Liver (tissue), 9 donors: ENCODE data around the gene TAAR8. TPM values are rescaled to one million over a fixed set of nuclear protein-coding genes. Genes with fewer than 3 reads are reported as not detected.

Source experiments
- DNase-seq: peaks from one replicate; pipeline ENCODE4 v3.0.0-alpha.2; 2017; ENCODE audit warnings: low spot score
- H3K27ac ChIP-seq, 2 donors: one replicate each; pipeline ENCODE4 v1.7.0; 2013; ENCODE audit warnings: inconsistent platforms in 2 of 2, low read length in 2 of 2, control low read depth in 1 of 2, low read depth in 1 of 2, mild to moderate bottlenecking in 1 of 2
- H3K27me3 ChIP-seq, 4 donors: one replicate each; pipeline versions ENCODE4 v1.6.1 to v1.7.0; 2013; ENCODE audit warnings: low read length in 3 of 4, inconsistent platforms in 1 of 4, mild to moderate bottlenecking in 1 of 4, moderate library complexity in 1 of 4; ENCODE audit not compliant: control insufficient read depth in 4 of 4, insufficient read depth in 4 of 4
- H3K36me3 ChIP-seq, 4 donors: one replicate each; pipeline versions ENCODE4 v1.6.1 to v1.7.0; 2013; ENCODE audit warnings: low read length in 3 of 4, mild to moderate bottlenecking in 3 of 4, low read depth in 1 of 4, moderate library complexity in 1 of 4; ENCODE audit not compliant: control insufficient read depth in 4 of 4, insufficient read depth in 3 of 4
- H3K4me1 ChIP-seq, 4 donors: one replicate each; pipeline versions ENCODE4 v1.6.1 to v1.7.0; 2013; ENCODE audit warnings: low read length in 3 of 4, mild to moderate bottlenecking in 3 of 4, moderate library complexity in 1 of 4; ENCODE audit not compliant: control insufficient read depth in 4 of 4, insufficient read depth in 4 of 4
- H3K4me3 ChIP-seq, 3 donors: one replicate each; pipeline versions ENCODE4 v1.6.1 to v1.7.0; 2013; ENCODE audit warnings: low read length in 3 of 3, control low read depth in 1 of 3, low read depth in 1 of 3, mild to moderate bottlenecking in 1 of 3
- H3K9ac ChIP-seq, 2 donors: one replicate each; pipeline ENCODE4 v1.7.0; 2013; ENCODE audit warnings: low read length in 2 of 2, mild to moderate bottlenecking in 2 of 2, moderate library complexity in 2 of 2, control low read depth in 1 of 2, low read depth in 1 of 2
- H3K9me3 ChIP-seq, 4 donors: one replicate each; pipeline versions ENCODE4 v1.6.1 to v1.7.0; 2013; ENCODE audit warnings: low read length in 3 of 4; ENCODE audit not compliant: control insufficient read depth in 4 of 4
- CTCF ChIP-seq: fragments of 150-350 bp; IDR thresholded peaks from 2 replicates; pipeline ENCODE4 v1.5.1; 2017; ENCODE audit warnings: improper control_type of control experiment, low read depth, low read length; ENCODE audit not compliant: missing input control
- EGR1 ChIP-seq, 2 donors: IDR thresholded peaks; 2 replicates each; pipeline ENCODE4 v1.6.1; 2016 to 2018; ENCODE audit warnings: antibody characterized with exemption in 2 of 2, low read depth in 2 of 2
- FOXA2 ChIP-seq: IDR thresholded peaks from 2 replicates; pipeline ENCODE4 v1.6.1; 2016; ENCODE audit warnings: antibody characterized with exemption
- GABPA ChIP-seq, 2 donors: IDR thresholded peaks in 1 of 2; conservative IDR thresholded peaks in 1 of 2; 2 replicates each; pipeline ENCODE4 v1.6.1; 2016; ENCODE audit warnings: antibody characterized with exemption in 2 of 2, mild to moderate bottlenecking in 1 of 2, moderate library complexity in 1 of 2
- HNF4A ChIP-seq, 2 donors: conservative IDR thresholded peaks; 2 replicates each; pipeline ENCODE4 v1.6.1; 2016; ENCODE audit warnings: antibody characterized with exemption in 2 of 2, mild to moderate bottlenecking in 2 of 2
- JUND ChIP-seq, 2 donors: IDR thresholded peaks; 2 replicates each; pipeline ENCODE4 v1.6.1; 2016; ENCODE audit warnings: antibody characterized with exemption in 2 of 2
- MAX ChIP-seq: IDR thresholded peaks from 2 replicates; pipeline ENCODE4 v1.6.1; 2016; ENCODE audit warnings: antibody characterized with exemption
- RAD21 ChIP-seq, 2 donors: IDR thresholded peaks; 2 replicates each; pipeline ENCODE4 v1.6.1; 2016; ENCODE audit warnings: antibody characterized with exemption in 2 of 2, mild to moderate bottlenecking in 2 of 2
- REST ChIP-seq: IDR thresholded peaks from 2 replicates; pipeline ENCODE4 v1.6.1; 2016; ENCODE audit warnings: antibody characterized with exemption, mild to moderate bottlenecking
- RXRA ChIP-seq, 2 donors: IDR thresholded peaks; 2 replicates each; pipeline ENCODE4 v1.6.1; 2017 to 2018; ENCODE audit warnings: antibody characterized with exemption in 2 of 2, mild to moderate bottlenecking in 1 of 2
- SP1 ChIP-seq: IDR thresholded peaks from 2 replicates; pipeline ENCODE4 v1.6.1; 2018; ENCODE audit warnings: antibody characterized with exemption, mild to moderate bottlenecking
- TAF1 ChIP-seq: conservative IDR thresholded peaks from 2 replicates; pipeline ENCODE4 v1.6.1; 2016; ENCODE audit warnings: antibody characterized with exemption, mild to moderate bottlenecking
- YY1 ChIP-seq: IDR thresholded peaks from 2 replicates; pipeline ENCODE4 v1.6.1; 2016; ENCODE audit warnings: antibody characterized with exemption, mild to moderate bottlenecking
- WGBS: extraction: QIAGEN DNeasy Blood & Tissue Kit; methylation state at CpG from one replicate; pipeline ENCODE4 v1.1.7; 2013; 5-methylcytosine and 5-hydroxymethylcytosine counted together
- polyA plus RNA-seq, 2 donors: library from polyadenylated mRNA; stranded (reverse) in 1 of 2; unstranded in 1 of 2; fragments of 200-250 nt in 1 of 2; fragments of >200 nt in 1 of 2; fragmentation: Nextera tagmentation in 1 of 2; extraction: Ambion mirVana in 1 of 2; gene quantifications; one replicate each; pipeline versions ENCODE4 v1.2.1 to v1.2.3, GENCODE V29; 2013 to 2015
- total RNA-seq, 2 donors: library from RNA; depleted of rRNA; stranded (reverse); fragments of >200 nt; gene quantifications; one replicate each; pipeline ENCODE4 v1.2.3, GENCODE V29; 2014
- TF ChIP-seq, protein P1 (sequence below): IDR thresholded peaks from 2 replicates; pipeline ENCODE4 v1.6.1; 2016; ENCODE audit warnings: antibody characterized with exemption
- donor health status: healthy.
- donor health status: healthy.
- donor health status: healthy.
- donor health status: healthy.
- donor health status: healthy.

TAAR8 gene
- total and polyA plus RNA-seq, 4 donors = not detected

GRCh38 chr6:132524646-132525045 is 27.8 kb upstream of the TAAR8 start:
- no peaks in the 10 kb centered on the region for H3K36me3 ChIP-seq
- no peaks in the 10 kb centered on the region for H3K4me1 ChIP-seq
- WGBS = 88% methylated on average over 5 of the region's 5 CpGs
- no peaks in the 10 kb centered on the region for H3K27me3 ChIP-seq
- H3K27ac ChIP-seq = no peak overlapping the region
- H3K9me3 ChIP-seq = no peaks in the 10 kb centered on the region
- no peak overlapping the region for H3K9ac ChIP-seq
- TF ChIP-seq CTCF (no peak), TAF1 (no peak)
- no peak overlapping the region for H3K4me3 ChIP-seq
- no peak for DNase-seq

DNA sequence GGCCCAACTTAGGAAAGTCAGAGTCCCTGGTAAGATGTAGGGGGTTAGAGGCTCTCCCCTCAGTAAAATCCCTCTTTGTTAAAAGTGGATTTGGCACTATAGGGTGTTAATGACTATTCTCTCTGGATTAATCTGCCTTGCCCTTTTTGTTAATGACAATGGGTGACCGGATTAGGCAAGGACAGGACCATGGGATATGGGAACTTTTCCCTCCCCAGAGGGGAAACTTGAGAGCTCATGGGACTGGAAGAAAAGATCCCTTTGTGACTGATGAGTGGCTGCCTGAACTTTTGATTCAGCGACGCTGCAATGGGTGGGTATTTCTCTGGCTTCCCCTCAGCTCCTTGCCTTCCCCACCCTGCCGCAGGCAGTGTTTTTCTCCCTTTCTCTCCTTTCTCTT is 26.6 kb upstream of the TAAR8 start:
- Histone ChIP-seq H3K4me3 (no peak overlapping the region), H3K9ac (no peak overlapping the region), H3K9me3 (no peaks in the 10 kb centered on the region), H3K27me3 (no peaks in the 10 kb centered on the region), H3K36me3 (no peaks in the 10 kb centered on the region), H3K4me1 (peaks cover 0 to 3% (median 1%) of the 10 kb centered on the region in 4 donors), H3K27ac (no peak overlapping the region)
- no peak for DNase-seq
- TF ChIP-seq HNF4A (conservative IDR thresholded peaks at IDR 0.05) (no peak), TAF1 (no peak), SP1 (no peak), FOXA2 (no peak)
- WGBS = 93% methylated on average over 4 of the region's 4 CpGs

DNA sequence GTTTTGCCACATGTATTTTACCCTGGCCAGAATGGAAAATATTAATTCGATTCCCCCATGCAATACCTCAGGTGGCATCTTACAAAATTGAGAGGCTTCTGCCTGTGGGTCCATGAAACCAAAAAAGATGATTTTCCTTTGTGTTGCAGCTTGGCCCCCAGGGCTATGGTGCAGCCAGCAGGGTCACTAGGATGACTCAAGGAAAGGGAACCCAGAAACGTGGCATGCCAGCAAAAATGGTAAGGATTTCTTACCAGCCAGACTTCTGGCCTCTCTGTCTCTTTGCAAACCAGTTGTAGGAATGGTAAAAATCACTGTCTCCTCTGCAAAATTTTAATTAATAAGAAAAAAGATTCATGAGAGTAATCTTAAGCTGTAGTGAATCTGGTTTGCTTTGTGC is 26.0 kb upstream of the TAAR8 start:
- 79% methylated on average over 2 of the region's 2 CpGs for WGBS
- H3K4me1 ChIP-seq = peaks cover 0 to 3% (median 1%) of the 10 kb centered on the region in 4 donors
- no peaks in the 10 kb centered on the region for H3K27me3 ChIP-seq
- no peaks in the 10 kb centered on the region for H3K9me3 ChIP-seq
- H3K27ac ChIP-seq = no peak overlapping the region
- H3K36me3 ChIP-seq = no peaks in the 10 kb centered on the region
- TF ChIP-seq MAX = no peak
- no peak for TF ChIP-seq EGR1 (IDR thresholded peaks at IDR 0.05; ENCODE audit: low read depth in 2 of 2)
- no peak for TF ChIP-seq SP1
- no peak for TF ChIP-seq YY1
- TF ChIP-seq RAD21 (IDR thresholded peaks at IDR 0.05) = no peak
- TF ChIP-seq FOXA2 = no peak
- TF ChIP-seq REST = no peak
- no peak for TF ChIP-seq JUND (IDR thresholded peaks at IDR 0.05)
- TF ChIP-seq, protein P1, sequence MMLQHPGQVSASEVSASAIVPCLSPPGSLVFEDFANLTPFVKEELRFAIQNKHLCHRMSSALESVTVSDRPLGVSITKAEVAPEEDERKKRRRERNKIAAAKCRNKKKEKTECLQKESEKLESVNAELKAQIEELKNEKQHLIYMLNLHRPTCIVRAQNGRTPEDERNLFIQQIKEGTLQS = no peak
- TF ChIP-seq GABPA (IDR thresholded peaks at IDR 0.05 in 1 of 2, conservative IDR thresholded peaks at IDR 0.05 in 1 of 2) = no peak
- no peak for TF ChIP-seq HNF4A (conservative IDR thresholded peaks at IDR 0.05)
- no peak for TF ChIP-seq TAF1
- no peak for TF ChIP-seq RXRA (IDR thresholded peaks at IDR 0.05)
- no peak overlapping the region for H3K9ac ChIP-seq
- DNase-seq = no peak
- H3K4me3 ChIP-seq = no peak overlapping the region
